Activated effector memory CD4-positive, alpha-beta T cell treated with anti-CD3 and anti-CD28 coated beads, Interleukin-2, amount 50 U/mL, for 16 hours (primary cell): ENCODE results near the gene ASIC4.

Source experiments
- DNase-seq: peaks from one replicate; pipeline ENCODE4 v3.0.0-alpha.2; 2020

The ASIC4 gene

DNA sequence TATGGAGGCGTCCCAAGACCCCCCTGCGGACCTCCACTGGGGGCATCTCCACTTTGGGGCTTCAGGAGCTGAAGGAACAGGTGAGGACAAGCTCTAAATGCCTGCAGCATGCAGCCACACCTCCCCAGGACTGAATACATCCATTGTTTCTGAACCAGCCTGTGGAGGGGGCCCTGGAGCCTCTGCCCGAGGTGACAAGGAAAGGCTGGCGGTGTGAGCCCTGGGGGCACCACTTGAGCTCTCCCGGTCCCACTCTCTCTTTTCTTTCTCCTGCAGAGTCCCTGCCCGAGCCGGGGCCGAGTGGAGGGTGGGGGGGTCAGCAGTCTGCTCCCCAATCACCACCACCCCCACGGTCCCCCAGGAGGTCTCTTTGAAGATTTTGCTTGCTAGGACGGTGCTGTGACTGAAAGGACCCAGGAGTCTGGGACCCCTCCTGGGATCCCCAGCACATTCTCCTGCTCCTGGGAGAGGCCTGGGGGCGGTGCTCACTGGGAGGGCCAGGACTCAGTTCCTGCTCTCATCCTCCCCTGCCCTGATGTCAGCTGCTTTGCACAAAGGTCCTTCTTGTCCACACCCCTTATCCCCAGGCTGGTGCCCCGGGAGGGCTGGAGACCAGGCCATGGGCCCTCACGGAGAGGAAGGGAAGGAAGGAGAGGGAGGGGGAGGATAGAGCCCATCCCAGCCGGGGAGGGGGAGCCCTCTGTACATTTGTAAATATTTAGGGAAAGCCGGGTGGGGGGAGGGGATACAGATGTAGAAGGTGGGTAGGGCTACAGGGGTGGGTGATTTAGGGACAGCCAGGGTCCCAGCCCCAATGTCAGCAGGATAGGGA, 23.6 kb downstream of the ASIC4 start:
- no peak for DNase-seq

DNA sequence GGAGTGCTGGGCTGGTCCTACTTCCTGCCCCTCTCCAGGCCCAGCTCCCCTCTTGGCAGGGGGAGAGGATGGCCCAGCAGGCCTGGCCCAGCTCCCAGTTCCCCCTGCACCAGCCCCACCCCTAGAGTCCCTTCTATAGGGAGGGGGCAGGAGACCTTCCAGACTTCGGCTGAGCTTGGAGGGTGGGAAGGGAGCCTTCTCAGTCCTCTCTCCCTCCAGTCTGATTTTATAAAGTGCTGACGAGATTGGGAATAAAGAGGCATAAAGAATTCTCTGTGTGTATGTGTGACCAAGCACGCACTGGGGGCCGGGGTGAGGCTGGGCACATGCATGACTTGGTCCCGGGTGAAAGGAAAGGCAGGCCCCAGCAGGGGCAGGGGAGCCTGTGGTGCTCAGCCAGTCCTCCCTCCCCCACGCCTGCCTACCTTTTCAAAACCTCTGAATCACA, 24.2 kb downstream of the ASIC4 start:
- no peak for DNase-seq

DNA sequence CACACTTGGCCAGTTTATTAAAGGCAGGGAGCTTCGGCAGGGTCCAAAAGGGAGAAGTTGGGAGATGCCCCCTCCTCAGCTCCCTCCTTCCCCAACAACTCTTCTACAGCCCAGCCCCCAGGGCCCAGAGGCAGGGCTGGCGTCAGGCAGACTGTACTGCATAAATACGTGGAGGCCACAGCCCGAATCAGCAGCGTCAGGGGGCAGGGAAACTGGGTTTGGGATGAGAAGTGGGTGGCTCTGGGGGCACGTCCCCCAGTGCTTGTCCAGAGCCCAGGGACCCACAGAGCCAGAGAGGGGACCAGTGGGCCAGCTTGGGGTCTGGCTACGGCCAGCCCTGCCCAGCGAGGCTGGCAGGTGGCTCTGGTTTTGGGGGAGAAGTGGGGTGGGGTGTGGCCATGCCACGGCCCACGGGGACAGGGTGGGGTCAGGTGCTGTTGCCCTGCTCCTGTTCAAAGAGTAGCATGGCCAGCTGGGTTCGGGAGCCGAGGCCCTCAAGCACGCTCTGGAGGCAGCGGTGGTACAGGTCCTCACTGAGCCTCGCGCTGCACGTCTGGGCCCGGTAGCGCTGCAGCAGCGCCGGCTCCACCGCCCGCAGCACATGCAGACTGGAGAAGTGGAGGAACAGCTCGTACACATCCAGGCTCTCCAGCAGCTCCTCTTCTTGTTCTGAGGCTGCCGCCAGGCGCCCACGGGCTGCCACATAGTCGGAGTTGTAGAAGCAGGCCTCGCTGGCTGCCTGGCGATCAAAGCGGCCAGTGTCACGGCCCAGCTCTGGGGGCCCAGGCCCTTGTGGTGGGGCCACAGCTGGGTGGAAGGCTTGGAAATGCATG, 24.9 kb downstream of the ASIC4 start:
- DNase-seq: no peak

DNA sequence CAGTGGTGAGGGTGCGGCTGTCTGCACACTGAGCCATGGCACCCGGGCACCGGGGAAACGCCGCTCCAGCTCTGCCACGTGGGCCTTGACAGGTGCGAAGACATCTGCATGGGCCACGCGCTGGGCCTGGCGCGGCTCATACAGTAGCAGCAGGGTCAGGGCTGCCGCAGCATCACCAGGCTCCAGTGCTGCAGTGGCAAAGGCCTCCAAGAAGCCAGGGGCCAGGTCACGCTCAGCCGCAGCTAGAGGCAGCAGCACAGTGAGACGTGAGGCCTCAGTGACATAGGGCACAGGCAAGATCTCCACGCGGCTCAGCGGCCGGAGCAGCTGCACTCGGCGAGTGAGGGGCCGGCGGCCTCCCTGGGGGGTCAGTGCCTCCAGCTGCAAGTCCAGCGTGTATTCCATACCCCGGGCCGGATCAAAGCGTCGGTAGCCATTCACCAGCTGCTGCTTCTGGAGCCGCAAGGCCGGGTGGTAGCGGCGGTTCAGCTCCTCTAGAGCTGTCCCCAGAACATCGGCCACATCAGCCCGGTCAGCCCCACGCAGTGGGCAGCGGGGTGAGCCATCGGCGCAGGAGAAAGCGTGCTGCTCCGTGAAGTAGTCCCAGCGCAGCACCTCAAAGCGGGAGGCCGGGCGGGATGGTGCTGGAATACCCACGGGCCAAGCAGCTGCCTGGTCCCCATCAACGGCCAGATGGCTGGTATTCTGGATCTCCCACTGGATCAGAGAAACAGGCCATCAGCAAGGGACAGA, 25.8 kb downstream of the ASIC4 start:
- no peak for DNase-seq

DNA sequence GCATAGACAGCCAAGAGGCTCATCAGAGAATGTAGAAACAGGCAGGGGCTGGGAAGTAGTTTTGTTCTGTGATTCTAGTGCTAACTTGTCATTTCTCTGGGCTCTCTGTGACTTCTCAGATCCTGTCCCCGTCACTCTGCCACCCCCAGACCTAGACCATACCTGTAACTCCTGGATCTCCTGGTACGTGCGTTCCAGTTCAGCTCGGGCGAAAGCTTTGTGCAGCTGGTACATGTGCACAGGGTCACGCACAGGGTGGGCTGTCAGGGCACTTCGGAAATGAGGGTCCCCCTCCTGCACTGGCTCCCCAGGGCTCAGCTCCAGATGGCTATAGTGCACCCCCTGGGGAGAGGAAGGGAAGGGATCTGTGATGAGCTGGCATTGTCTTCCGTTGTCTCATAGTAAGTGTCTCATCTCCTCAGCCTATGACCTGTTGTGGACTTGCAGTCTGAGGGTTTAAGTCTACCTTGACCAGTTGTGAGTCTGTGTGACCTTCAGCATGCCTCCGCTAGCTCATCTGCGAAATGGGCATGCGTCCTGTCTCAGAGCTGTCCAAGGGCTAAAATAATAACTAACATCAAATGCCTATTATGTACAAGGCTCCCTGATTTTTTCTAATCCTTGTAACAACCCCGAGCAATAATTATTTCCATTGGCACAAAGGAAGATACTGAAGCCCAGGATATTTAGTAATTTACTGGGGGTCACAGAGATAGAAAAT, 26.7 kb downstream of the ASIC4 start:
- DNase-seq: no peak

DNA sequence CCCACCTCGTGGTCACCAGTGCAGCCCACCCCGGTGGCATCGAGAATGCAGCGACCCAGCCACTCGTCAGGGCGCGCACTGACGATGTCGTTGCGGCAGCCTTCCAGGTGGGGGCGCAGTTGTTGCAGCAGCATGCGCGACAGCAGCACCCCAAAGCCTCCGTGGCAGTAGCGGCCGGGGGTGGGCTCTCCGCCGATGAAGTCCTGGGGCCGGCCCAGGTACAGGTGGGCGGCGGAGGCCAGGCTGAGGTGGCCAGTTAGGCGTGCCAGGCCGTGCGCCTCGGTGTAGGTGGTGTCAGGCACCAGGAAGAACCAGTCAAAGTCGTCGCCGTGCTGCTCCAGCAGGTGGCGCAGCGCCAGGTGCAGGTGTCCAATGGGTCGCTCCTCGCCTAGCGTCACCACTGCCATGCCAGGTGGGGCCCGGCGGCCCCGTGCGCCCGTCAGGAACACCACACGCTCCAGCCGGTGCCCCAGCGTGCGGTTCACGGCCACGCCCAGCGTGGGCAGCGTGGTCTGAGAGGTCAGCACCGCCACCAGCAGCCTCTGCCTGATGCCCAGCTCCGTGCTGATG, 27.4 kb downstream of the ASIC4 start:
- peak; percentile 95 for DNase-seq

DNA sequence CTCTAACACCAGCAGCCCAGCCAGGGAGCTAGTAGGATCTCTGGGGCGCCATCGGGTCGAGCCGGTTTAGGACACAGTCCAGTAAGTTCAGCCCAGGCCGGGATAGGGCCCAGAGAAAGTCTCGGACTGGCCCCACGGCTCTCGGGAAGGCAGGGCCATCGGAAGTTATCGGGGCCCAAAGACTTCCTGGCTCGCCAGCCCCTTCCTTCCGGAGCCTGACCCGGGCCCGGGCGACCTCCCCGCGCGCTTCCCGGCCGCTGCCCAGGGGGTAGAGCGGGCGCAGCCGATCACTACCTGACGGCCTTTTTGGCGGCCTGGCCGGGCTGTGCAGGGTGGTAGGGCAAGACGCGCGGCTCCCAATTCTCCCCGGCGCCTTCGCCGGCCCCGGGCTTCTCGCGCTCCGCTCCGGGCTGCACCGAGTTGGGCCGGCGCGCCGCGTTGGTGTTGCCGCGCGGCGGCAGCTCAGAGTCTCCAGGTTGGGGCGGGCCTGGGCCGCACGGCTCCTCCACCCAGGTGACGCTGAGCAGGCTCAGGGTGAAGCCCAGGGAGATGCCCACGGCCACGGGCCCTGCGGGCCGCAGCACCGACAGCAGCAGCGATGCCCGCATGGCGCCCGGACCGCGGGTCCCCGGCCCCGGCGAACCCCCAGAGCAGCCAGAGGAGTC, 28.8 kb downstream of the ASIC4 start:
- DNase-seq: no peak

DNA sequence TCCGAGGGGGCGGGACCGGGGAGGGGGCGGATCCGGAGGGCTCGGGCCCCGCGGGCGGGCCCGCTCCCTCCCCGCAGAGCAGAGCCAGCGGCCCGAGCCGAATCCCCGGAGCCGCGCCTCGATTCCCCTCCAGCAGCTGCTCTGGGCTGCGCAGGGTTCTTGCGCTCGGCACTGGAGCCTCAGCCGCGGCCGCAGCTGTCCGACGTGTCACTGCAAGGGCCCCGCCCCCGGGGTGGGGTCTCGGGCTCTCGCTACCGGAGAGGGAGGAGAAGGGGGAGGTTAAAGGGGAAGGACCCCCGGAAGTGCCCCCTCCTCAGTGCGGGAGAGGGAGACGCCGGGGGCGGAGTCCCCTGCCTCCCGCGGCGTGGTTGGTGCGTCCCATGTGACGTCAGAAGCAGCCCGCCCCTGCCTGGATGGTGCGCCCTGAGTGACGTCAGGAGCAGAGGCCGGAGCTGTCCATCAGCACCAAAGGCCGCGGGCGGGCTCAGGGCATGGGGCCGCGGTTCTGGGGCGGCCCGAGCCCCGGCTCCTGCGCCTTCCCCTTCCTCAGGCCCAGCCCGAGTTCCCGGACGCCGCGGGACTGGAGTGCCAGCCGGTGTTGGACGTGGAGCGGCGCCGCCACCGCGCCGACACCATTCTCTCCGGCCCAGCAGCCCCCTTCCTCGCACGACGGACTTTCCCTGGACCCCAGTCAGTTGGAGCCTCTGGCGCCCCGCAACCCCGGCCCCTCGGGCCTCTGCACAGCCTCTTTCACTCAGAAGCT, 29.5 kb downstream of the ASIC4 start, which contains the start of the genes CHPF and TMEM198:
Gene CHPF (minus strand): TSS at position 214 of the 763 bp plus-strand sequence. CDS start 271 bp downstream, outside the sequence.
Gene TMEM198 (plus strand): TSS at position 433 of the 763 bp plus-strand sequence. CDS start 700 bp downstream, outside the sequence.
- peak; percentile 97 for DNase-seq

DNA sequence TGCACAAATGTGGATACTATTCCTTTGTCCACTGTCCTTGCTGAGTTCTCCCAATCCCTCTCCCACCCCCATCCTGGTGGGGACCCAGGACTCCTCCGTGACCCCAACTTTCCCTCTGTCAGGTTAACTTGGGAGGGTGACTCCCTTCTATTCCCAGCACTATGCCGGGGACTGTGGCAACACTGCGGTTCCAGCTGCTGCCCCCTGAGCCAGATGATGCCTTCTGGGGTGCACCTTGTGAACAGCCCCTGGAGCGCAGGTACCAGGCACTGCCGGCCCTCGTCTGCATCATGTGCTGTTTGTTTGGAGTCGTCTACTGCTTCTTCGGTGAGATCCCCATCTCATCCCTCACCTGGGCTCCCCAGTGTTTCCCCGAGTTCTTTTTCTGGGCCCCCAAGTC, 30.3 kb downstream of the ASIC4 start:
- no peak for DNase-seq

DNA sequence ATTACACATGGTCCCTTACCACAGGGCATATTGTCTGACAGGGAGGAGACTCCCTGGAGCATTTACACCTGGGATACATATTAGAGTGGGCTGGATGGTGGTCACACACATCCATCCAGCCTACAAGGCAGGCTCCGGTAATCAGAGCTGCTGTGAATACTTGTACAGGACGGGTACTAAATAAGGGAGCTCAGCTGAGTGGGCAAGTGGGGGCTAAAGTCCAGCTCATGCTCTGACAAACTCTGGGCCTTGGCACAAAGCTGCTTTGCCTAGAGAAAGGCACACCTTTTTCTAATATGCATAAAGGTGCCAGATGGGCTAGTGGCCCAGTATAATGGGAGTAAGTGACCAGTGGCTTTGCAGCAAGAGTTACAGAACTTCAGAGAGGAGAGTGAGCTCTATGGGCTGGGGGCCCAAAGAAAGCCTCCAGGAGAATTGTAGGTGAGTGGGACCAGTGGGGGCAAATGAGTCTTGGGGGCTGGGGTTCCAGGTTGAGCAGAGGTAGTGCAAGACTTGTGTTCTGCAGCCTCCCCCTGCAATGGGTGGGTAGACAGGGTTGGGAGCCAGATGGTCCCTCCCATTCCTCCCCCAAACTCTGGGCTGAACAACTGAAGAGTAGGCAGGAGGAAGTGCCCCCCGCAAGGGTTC, 31.1 kb downstream of the ASIC4 start:
- no peak for DNase-seq

DNA sequence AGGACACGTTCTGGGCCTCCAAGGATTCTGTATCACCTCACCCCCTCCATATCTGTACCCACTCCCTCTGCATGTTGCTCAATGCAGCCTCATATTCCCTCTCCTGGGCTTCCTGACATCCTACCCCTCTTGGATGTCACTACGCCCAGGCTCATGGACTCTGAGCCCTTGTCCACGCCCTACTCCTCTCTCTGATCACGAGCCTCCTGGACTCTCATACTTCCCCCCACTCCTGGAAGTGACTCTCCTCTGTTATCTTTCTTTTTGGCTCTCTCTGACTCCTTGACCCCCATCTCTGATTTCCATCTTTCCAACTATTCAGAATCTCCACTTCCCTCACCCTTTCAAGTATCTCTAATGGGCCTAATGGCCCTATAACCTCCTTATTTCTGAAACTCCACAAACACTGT, 31.7 kb downstream of the ASIC4 start:
- no peak for DNase-seq

DNA sequence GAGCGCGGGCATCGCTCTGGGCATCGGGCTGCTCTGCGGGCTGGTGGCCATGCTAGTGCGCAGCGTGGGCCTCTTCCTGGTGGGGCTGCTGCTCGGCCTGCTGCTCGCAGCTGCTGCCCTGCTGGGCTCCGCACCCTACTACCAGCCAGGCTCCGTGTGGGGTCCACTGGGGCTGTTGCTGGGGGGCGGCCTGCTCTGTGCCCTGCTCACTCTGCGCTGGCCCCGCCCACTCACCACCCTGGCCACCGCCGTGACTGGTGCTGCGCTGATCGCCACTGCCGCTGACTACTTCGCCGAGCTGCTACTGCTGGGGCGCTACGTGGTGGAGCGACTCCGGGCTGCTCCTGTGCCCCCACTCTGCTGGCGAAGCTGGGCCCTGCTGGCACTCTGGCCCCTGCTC, 33.3 kb downstream of the ASIC4 start:
- DNase-seq: no peak

DNA sequence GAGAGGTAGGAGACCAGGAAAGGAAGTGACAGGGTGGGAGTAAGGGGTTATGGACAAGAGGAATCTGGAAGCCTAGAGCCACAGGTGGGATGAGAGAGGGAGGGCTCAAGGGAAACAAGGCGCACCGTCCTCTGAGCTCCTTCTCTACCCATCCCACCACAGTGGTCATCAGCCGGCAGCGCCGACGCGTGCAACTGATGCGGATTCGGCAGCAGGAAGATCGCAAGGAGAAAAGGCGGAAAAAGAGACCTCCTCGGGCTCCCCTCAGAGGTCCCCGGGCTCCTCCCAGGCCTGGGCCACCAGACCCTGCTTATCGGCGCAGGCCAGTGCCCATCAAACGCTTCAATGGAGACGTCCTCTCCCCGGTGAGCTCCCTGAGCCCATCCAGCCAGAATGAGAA, 34.7 kb downstream of the ASIC4 start:
- no peak for DNase-seq

DNA sequence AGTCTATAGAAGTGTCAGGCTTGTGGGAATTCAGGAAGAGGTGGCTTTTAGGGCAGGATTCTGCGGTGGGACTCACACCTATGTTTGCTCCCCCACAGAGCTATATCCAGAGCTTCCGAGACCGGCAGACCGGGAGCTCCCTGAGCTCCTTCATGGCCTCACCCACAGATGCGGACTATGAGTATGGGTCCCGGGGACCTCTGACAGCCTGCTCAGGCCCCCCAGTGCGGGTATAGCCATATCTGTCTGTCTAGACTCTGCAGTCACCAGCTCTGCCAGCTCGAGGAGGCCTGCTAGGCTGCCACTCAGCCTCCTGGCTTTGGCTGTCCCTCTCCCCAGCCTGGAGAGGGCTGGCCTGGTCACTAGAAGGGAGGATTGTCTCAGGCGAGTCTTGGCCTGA, 35.3 kb downstream of the ASIC4 start:
- DNase-seq: no peak

DNA sequence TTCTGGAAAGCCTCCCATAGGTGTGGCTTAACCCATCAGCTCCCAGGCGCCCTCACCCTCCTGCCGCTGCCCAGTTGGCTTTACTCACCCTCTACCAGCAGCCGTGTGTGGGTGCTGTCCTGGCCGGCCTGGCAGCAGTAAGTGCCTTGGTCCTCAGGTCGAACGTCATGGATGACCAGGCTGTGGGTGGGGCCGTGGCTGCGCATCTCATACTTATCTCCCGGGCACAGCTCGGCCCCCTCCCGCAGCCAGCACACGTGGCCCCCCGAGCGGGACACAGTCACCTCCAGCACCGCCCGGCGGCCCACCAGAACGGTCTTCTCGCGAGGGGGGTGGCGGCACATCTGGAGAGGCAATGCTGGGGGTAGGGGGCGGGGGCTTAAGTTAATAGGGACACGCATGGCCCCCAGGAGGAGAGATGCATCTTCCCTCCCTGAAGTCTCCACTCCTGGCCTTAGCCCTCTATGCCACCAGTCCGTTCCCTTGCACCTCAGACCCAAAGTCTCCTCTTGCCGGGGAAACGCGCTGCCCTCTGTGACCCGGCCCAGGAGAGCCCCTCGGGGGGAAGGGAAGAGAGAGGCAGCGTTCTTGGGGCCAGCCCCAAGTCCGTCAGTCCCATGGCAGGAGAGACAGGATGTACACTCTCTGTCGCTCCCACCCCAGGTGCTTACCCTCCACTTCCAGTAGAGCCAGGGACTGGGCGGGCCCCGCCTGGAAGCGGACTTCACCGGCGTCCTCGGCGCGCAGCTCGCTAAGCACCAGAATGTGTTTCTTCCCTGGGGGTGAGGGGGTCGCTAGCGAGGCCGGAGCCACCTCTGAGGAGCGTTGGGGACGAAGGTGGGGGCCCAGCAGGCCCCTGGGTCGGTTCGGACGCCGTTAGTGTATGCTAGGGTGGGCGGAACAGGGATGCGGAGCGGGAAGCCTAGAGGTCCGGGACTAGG, 37.4 kb downstream of the ASIC4 start:
- peak; percentile 67 for DNase-seq

DNA sequence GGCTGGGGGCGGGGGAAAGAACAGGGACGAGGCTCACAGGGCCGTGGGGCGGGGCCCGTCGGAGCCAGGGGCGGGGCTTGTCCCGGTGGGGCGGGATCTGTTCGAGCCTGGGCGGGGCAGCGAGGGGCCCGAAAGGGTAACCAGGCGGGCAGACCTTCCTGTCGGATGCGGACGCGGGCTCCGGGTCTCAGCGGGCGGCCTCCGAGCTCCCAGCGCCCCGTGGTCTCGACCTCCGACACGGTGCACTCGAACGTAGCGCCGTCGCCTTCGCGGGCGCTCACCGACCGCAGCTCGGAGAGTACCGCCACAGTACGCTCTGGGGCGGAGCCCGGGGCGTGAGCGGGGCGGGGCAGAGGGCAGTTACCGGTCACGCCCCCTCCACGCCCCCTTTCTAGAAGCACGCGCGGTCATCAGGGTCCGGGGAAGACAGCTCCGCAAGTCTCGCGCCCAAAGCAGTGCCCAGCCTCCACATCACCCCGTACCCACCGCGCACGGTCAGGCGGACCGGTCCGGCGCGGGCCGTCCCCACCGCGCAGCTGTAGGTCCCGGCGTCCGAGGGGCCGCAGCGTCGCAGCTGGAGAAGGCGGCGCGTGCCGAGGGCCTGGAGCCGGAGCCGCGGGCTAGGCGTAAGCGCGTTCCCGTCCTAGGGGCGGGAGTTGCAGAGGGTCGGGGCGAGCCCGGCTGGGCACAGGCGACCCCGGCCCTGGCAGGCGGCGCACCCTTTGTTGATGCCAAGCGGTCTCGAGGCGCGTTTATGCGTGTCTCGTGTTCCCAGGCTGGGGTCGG, 38.3 kb downstream of the ASIC4 start:
- DNase-seq: peak; percentile 93

DNA sequence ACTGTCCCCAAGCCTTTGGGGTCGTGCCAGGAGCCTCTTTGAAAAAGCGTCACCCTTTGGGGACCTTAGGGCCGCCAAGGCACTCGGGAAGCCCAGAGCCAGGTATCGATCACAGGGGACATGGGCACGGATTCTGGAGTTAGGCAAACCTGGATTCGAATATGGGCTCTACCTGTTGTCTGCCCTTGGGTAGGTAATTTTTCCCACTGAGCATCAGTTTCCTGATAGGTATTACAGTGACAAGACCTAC, 38.8 kb downstream of the ASIC4 start:
- no peak for DNase-seq

DNA sequence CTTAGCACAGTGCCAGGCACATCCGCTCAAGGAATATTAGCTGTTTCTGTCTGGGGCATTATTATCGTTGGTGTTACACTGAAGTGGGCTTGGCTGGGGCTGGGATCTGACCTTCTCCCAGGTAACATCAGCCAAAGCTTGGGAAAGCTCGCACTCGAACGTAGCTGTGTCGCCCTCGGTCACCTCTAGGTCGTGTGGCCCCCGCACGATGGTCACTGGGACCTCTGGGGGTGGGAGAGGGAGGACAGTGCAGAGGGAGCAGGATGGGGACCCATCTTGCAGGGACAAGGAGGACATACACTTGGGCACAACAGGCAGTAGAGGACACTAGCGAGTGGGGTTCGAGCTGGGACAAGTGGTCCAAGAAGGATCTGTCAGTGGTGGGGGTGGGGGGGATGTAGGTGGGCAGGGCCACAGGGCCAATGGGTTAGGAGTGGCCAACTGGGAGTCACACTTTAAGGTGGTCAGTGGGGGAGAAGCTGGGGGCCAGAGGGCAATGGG, 39.2 kb downstream of the ASIC4 start:
- no peak for DNase-seq
